SK-N-MC (cell line): ENCODE measurements around the gene DISC1.

Experiments used
- EZH2 ChIP-seq: fragments of 200-600 bp; sonication (generic); IDR thresholded peaks from one replicate; pipeline ENCODE4 v1.6.1; 2017; ENCODE audit warnings: antibody characterized with exemption
- POLR2AphosphoS5 ChIP-seq: IDR thresholded peaks from 2 replicates; pipeline ENCODE4 v1.6.1; 2012; ENCODE audit warnings: mild to moderate bottlenecking, low read depth, low read length, borderline replicate concordance

DNA sequence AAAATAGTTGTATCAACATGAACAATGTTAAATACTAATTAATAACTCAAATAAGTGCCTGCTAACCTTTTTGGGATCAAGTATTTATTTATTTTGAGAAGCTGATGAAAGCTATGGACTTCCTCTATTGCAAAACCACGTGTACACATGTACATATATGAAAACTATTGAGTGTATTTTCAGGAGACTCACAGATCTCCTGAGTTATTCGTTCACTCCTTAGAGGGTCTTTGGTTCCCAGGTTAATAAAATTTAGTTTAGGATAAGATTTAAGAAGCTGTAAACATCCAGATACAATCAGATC, 130.5 kb downstream of the DISC1 start:
- TF ChIP-seq POLR2AphosphoS5 (no peak), EZH2 (no peak)
